Aorta (tissue), 5 donors: ENCODE results near the gene GABRB3. TPM values are rescaled to one million over a fixed set of nuclear protein-coding genes. Genes with fewer than 3 reads are reported as not detected.

Experiments
- ATAC-seq: fragments of 200-7000 bp; cut with Tn5 transposase; one replicate; pipeline ENCODE4 v1.9.1; 2022; ENCODE audit warnings: moderate library complexity; ENCODE audit not compliant: low FRiP score
- DNase-seq, 2 donors: peaks; one replicate each; pipeline ENCODE4 v3.0.0-alpha.2; 2020
- H3K27ac ChIP-seq, 2 donors: one replicate each; pipeline ENCODE4 v1.5.1; 2013; ENCODE audit warnings: low read length in 2 of 2, mild to moderate bottlenecking in 2 of 2, moderate library complexity in 2 of 2, control low read depth in 1 of 2, inconsistent platforms in 1 of 2, low read depth in 1 of 2
- H3K27me3 ChIP-seq, 2 donors: one replicate each; pipeline ENCODE4 v1.6.1; 2013; ENCODE audit warnings: control low read depth in 1 of 2, low read length in 1 of 2, mild to moderate bottlenecking in 1 of 2, moderate library complexity in 1 of 2; ENCODE audit not compliant: insufficient read depth in 2 of 2, control insufficient read depth in 1 of 2
- H3K36me3 ChIP-seq, 2 donors: one replicate each; pipeline ENCODE4 v1.6.1; 2013; ENCODE audit warnings: control low read depth in 1 of 2, low read length in 1 of 2, mild to moderate bottlenecking in 1 of 2; ENCODE audit not compliant: insufficient read depth in 2 of 2, control insufficient read depth in 1 of 2
- H3K4me1 ChIP-seq, 2 donors: one replicate each; pipeline ENCODE4 v1.6.1; 2013; ENCODE audit warnings: low read length in 2 of 2, control low read depth in 1 of 2, mild to moderate bottlenecking in 1 of 2, moderate library complexity in 1 of 2; ENCODE audit not compliant: insufficient read depth in 2 of 2, control insufficient read depth in 1 of 2
- H3K4me3 ChIP-seq, 2 donors: one replicate each; pipeline ENCODE4 v1.5.1; 2013; ENCODE audit warnings: low read length in 2 of 2, control low read depth in 1 of 2, mild to moderate bottlenecking in 1 of 2
- H3K9me3 ChIP-seq: one replicate; pipeline ENCODE4 v1.6.1; 2013; ENCODE audit warnings: mild to moderate bottlenecking, low read length; ENCODE audit not compliant: control insufficient read depth
- WGBS, 2 donors: extraction: QIAGEN DNeasy Blood & Tissue Kit; methylation state at CpG; one replicate each; pipeline ENCODE4 v1.1.7; 2013; 5-methylcytosine and 5-hydroxymethylcytosine counted together
- intact Hi-C, 2 donors: fragments of 100-400 bp; cut with DNase I; formaldehyde crosslinking; loops; one replicate each; pipeline versions ENCODE4 v1.14.2 to v1.15.0; 2022
- polyA plus RNA-seq, 2 donors: library from polyadenylated mRNA; stranded (reverse); fragments of 200-250 nt; gene quantifications; one replicate each; pipeline ENCODE4 v1.2.3, GENCODE V29; 2013
- total RNA-seq, 2 donors: library from RNA; stranded (reverse); fragmentation: NEBNext Ultra II Directional; extraction: Animal tissue kit (Norgen Biotek cat#: 25700); gene quantifications; one replicate each; pipeline ENCODE4 v1.2.1, GENCODE V29; 2021
- donor health status: healthy with polysubstance abuse.
- donor health status: Bipolar disorder and iron deficiency.
- donor health status: DM: no; HTN: no; CAD: no.
- donor health status: DM: no; HTN: no; CAD: no.
- donor health status: DM: yes; HTN: yes; CAD: no.

The GABRB3 gene
- total and polyA plus RNA-seq, 4 donors: 0.50 to 1.1 (median 0.92) TPM

- no peak for DNase-seq
- intact Hi-C loops: no loop called here
- WGBS, 2 donors: 51 to 57% methylated on average over 4 of the region's 4 CpGs
These were observed 191.9 kb downstream of the GABRB3 start for GRCh38 chr15:26580943-26581342.

GRCh38 chr15:26572602-26573350 is 200.1 kb downstream of the GABRB3 start:
- intact Hi-C loops: no loop called here
- no peaks in the 10 kb centered on the region for H3K9me3 ChIP-seq
- H3K36me3 ChIP-seq: no peaks in the 10 kb centered on the region
- no peaks in the 10 kb centered on the region for H3K4me1 ChIP-seq
- DNase-seq (no peak), ATAC-seq (no peak)
- WGBS, 2 donors: 64 to 68% methylated on average over 5 of the region's 5 CpGs
- no peaks in the 10 kb centered on the region for H3K27me3 ChIP-seq
- no peak overlapping the region for H3K27ac ChIP-seq
- H3K4me3 ChIP-seq: no peak overlapping the region

More at GRCh38 chr15:26580943-26581342, 191.9 kb downstream of the GABRB3 start:
- Histone ChIP-seq H3K36me3 (no peaks in the 10 kb centered on the region), H3K4me1 (no peaks in the 10 kb centered on the region), H3K27me3 (no peaks in the 10 kb centered on the region), H3K4me3 (no peak overlapping the region), H3K27ac (no peak overlapping the region), H3K9me3 (no peaks in the 10 kb centered on the region)
- ATAC-seq: no peak

DNA sequence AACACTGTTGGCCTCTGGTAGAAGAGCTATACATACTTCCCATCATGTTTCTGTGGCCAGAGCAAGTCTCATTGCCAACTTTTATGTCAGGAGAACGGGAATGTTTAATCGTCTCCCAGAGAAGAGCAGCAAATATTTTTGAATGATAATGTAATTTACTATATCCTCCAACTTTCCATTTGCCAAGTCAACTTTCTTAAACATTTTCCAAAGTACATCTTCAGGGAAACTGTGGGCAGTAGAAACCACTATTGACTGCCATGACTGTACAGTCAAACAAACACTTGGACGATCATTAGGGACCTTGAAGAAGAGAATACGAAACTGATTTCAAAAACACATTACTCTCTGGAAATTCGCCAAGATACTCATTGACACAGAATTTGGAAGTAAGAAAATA is 201.5 kb downstream of the GABRB3 start:
- H3K27ac ChIP-seq: no peak overlapping the region
- intact Hi-C loops: no loop called here

DNA sequence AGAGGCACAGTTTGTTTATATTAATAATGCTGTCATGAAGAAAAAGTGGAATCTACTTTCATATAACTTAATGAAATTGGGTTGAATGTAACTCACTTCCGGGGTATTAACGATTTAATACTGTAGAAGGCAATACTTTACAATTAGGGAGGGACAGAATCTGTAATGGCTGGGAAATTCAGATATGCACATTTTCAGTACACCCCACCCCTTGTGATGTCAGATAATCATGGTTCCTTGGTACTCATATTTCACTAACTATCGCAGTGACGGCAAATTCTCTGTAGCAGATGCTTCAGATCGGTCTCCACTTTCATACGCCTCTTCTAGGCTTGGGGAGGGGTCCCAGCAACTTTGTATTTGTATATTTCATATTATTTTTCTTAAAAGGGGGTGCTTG is 207.3 kb downstream of the GABRB3 start:
- DNase-seq: no peak
- H3K36me3 ChIP-seq: no peaks in the 10 kb centered on the region

More for the DNA sequence above, 201.5 kb downstream of the GABRB3 start:
- peaks cover 2% of the 10 kb centered on the region for H3K9me3 ChIP-seq
- WGBS, 2 donors: 77 to 83% methylated on average over 5 of the region's 5 CpGs
- no peaks in the 10 kb centered on the region for H3K36me3 ChIP-seq
- no peaks in the 10 kb centered on the region for H3K4me1 ChIP-seq
- H3K4me3 ChIP-seq: no peak overlapping the region
- ATAC-seq (no peak), DNase-seq (no peak)
- no peaks in the 10 kb centered on the region for H3K27me3 ChIP-seq

DNA sequence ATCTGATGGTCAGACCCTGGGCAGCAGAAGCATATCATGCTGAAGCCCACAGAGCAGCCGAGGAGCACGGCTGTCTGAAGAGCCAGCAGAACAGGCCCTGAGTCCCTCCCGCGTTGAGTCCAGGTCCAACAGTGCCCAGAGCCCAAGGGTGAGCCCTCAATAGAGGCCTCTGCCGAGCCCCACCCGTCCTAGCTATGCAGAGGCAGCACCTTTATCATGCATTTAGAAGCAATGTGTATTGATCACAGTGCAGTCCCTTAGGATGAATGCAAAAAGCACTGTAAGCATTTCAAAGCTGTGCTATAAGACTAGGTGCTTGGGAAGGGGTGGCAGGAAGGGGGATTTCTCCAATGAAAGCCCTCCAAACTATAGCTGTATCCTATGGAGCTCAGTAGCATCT is 208.5 kb downstream of the GABRB3 start:
- DNase-seq (no peak), ATAC-seq (no peak)
- Histone ChIP-seq H3K36me3 (no peaks in the 10 kb centered on the region), H3K4me1 (no peaks in the 10 kb centered on the region), H3K27me3 (no peaks in the 10 kb centered on the region), H3K9me3 (peaks cover 2% of the 10 kb centered on the region), H3K27ac (no peak overlapping the region), H3K4me3 (no peak overlapping the region)
- intact Hi-C loops: no loop called here
- WGBS, 2 donors: 76 to 80% methylated on average over 6 of the region's 6 CpGs

More for the DNA sequence above, 207.3 kb downstream of the GABRB3 start:
- Histone ChIP-seq H3K27ac (no peak overlapping the region), H3K9me3 (peaks cover 2% of the 10 kb centered on the region), H3K27me3 (no peaks in the 10 kb centered on the region), H3K4me3 (no peak overlapping the region), H3K4me1 (no peaks in the 10 kb centered on the region)
- 90 to 91% methylated on average over 6 of the region's 6 CpGs for WGBS, 2 donors
- intact Hi-C loops: no loop called here
- no peak for ATAC-seq

DNA sequence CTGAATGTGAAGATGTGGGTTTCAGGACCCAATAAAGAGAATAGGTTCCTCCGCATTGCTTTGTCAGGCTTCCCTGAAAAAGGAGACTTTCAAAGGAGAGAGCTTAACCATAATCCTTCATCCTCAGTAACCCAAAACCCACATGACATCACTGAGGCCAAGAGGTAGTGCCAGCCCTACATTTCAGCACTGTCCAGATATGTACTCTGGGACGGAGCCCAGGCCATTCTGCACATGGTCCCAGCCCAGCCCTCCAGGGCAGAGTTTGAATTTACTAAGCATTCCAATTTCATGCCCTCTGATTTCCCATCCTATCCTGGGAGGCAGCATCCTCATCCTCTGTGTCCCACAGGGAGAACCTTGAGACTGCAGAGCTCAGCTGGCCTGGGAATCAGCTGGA is 210.5 kb downstream of the GABRB3 start:
- Histone ChIP-seq H3K27me3 (no peaks in the 10 kb centered on the region), H3K4me1 (no peaks in the 10 kb centered on the region), H3K27ac (no peak overlapping the region), H3K36me3 (no peaks in the 10 kb centered on the region), H3K9me3 (peaks cover 1% of the 10 kb centered on the region), H3K4me3 (no peak overlapping the region)
- 67 to 78% methylated on average over 2 of the region's 2 CpGs for WGBS, 2 donors
- no peak for ATAC-seq
- intact Hi-C loops: no loop called here
- DNase-seq: no peak

DNA sequence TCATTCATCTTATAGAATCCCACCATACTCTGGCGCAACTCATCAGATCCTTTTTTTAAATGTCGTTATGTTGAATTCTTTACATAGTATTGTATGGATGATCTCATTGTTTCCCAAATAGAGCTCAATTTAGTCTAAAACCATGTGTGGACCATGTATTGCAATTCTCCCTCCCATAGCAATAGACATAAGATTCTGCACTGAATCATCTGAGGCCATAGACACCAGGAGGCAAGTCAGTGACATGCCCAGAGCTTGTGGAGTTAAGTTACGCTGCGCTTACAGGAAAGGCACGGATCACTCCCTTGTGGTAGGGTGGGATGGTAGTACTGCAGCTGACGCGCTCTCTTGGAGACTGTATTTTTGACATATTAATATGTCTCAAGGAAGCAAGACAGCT is 211.0 kb downstream of the GABRB3 start:
- WGBS, 2 donors: 71 to 74% methylated on average over 7 of the region's 7 CpGs
- intact Hi-C loops: no loop called here
- no peak overlapping the region for H3K27ac ChIP-seq
- H3K4me3 ChIP-seq: no peak overlapping the region
- H3K27me3 ChIP-seq: no peaks in the 10 kb centered on the region
- no peak for ATAC-seq
- H3K36me3 ChIP-seq: no peaks in the 10 kb centered on the region
- H3K9me3 ChIP-seq: peaks cover 1% of the 10 kb centered on the region
- no peak for DNase-seq
- H3K4me1 ChIP-seq: no peaks in the 10 kb centered on the region

GRCh38 chr15:26561130-26561529 is 211.7 kb downstream of the GABRB3 start:
- no peak overlapping the region for H3K27ac ChIP-seq
- 28 to 39% methylated on average over 5 of the region's 5 CpGs for WGBS, 2 donors
- ATAC-seq (no peak), DNase-seq (no peak)
- no peak overlapping the region for H3K4me3 ChIP-seq
- intact Hi-C loops: no loop called here
- no peaks in the 10 kb centered on the region for H3K4me1 ChIP-seq
- H3K27me3 ChIP-seq: no peaks in the 10 kb centered on the region
- peaks cover 3% of the 10 kb centered on the region for H3K9me3 ChIP-seq
- no peaks in the 10 kb centered on the region for H3K36me3 ChIP-seq

- Histone ChIP-seq H3K9me3 (peaks cover 3% of the 10 kb centered on the region), H3K36me3 (no peaks in the 10 kb centered on the region), H3K27me3 (no peaks in the 10 kb centered on the region), H3K27ac (no peak overlapping the region), H3K4me1 (no peaks in the 10 kb centered on the region), H3K4me3 (no peak overlapping the region)
- intact Hi-C loops: no loop called here
- 84 to 86% methylated on average over 3 of the region's 3 CpGs for WGBS, 2 donors
- DNase-seq (no peak), ATAC-seq (no peak)
These were observed 217.0 kb downstream of the GABRB3 start for GRCh38 chr15:26555898-26556297.
